ENCODE results near the gene KL. TPM values are rescaled to one million over a fixed set of nuclear protein-coding genes. Genes with fewer than 3 reads are reported as not detected.

The KL gene
- total and polyA plus RNA-seq, 2 of the 8 experiments (the other 6 are each of a cell fraction or from before 2014, with no cell fraction given) = 0.02 TPM; not detected in 1

- TF ChIP-seq CTCF (IDR thresholded peaks at IDR 0.05; ENCODE audit: control extremely low read depth in 1 of 3, insufficient read depth in 1 of 3, low read depth in 1 of 3, low read length in 3 of 3) (no peak), ASH2L (IDR thresholded peaks at IDR 0.05; ENCODE audit: low read length) (no peak), ATF3 (IDR thresholded peaks at IDR 0.05; ENCODE audit: insufficient read depth, low read depth, low read length) (no peak), SAP30 (IDR thresholded peaks at IDR 0.05; ENCODE audit: insufficient read depth, insufficient replicate concordance, low read length) (no peak), GABPA (IDR thresholded peaks at IDR 0.05; ENCODE audit: borderline replicate concordance, insufficient read depth, low read length) (no peak)
- Histone ChIP-seq H3K9me3 (ENCODE audit: insufficient read depth in 2 of 2, low read depth in 1 of 2, low read length in 1 of 2) (no peaks in the 10 kb centered on the region), H3K4me3 (ENCODE audit: extremely low read depth in 1 of 4, insufficient read depth in 2 of 4, low read depth in 3 of 4, low read length in 4 of 4) (no peak overlapping the region), H2BK12ac (ENCODE audit: low read depth, low read length) (no peak overlapping the region), H3K23me2 (ENCODE audit: low read depth, low read length) (no peaks in the 10 kb centered on the region), H3K4me1 (replicated peaks in 1 of 4; ENCODE audit: control insufficient read depth in 3 of 4, insufficient read depth in 4 of 4, low read length in 3 of 4) (peaks cover 0 to 3% (median 0%) of the 10 kb centered on the region in 4 experiments; a peak in 1 of 7 replicates), H4K8ac (ENCODE audit: extremely low read depth, insufficient read depth, low read length) (no peak overlapping the region), H3K79me1 (ENCODE audit: low read depth, low read length) (no peaks in the 10 kb centered on the region), H2AFZ (ENCODE audit: low read length) (no peak overlapping the region), H3K79me2 (ENCODE audit: control insufficient read depth in 1 of 2, insufficient read depth in 2 of 2, low read length in 2 of 2) (no peaks in the 10 kb centered on the region), H3K36me3 (ENCODE audit: control insufficient read depth in 2 of 4, insufficient read depth in 4 of 4, low read length in 3 of 4) (no peaks in the 10 kb centered on the region), H3K23ac (ENCODE audit: insufficient read length) (no peak overlapping the region), H2BK5ac (ENCODE audit: low read depth, low read length) (no peak overlapping the region), H3K4ac (replicated peaks; ENCODE audit: insufficient read length, low read depth, low read length) (no peak overlapping the region), H4K5ac (ENCODE audit: insufficient read length, low read depth, low read length) (no peak overlapping the region), H3K18ac (ENCODE audit: extremely low read depth, low read length) (no peak overlapping the region), H2BK120ac (replicated peaks; ENCODE audit: low read depth, low read length) (no peak overlapping the region), H3K4me2 (ENCODE audit: insufficient read depth in 1 of 2, low read depth in 2 of 2, low read length in 2 of 2) (no peak overlapping the region), H2BK20ac (ENCODE audit: low read length) (no peak overlapping the region), H2AK5ac (ENCODE audit: low read depth, low read length) (no peak overlapping the region), H2BK15ac (ENCODE audit: low read length) (no peak overlapping the region), H3K14ac (ENCODE audit: insufficient read length) (no peak overlapping the region), H4K20me1 (replicated peaks in 1 of 2; ENCODE audit: control insufficient read depth in 1 of 2, insufficient read depth in 2 of 2, low read length in 2 of 2) (no peaks in the 10 kb centered on the region), H3K27ac (ENCODE audit: low read depth, low read length) (no peak overlapping the region), H3K56ac (replicated peaks; ENCODE audit: insufficient read length, low read depth, low read length) (no peak overlapping the region), H4K91ac (replicated peaks; ENCODE audit: insufficient read length, low read length) (no peak overlapping the region), H3K27me3 (replicated peaks in 1 of 4; ENCODE audit: control insufficient read depth in 3 of 4, extremely low read depth in 1 of 4, insufficient read depth in 3 of 4, low read length in 3 of 4) (0 out of 7 replicates have a peak, but pooled peaks cover 0 to 2% (median 0%) of the 10 kb centered on the region in 4 experiments), H3K9ac (replicated peaks in 1 of 4; ENCODE audit: extremely low read depth in 1 of 4, low read depth in 3 of 4, low read length in 3 of 4) (no peak overlapping the region)
- ChIA-PET POLR2A (ENCODE audit: partially characterized antibody) (no interaction called here), CTCF (ENCODE audit: partially characterized antibody) (no interaction called here)
- WGBS, 2 experiments (ENCODE audit: extremely low coverage in 1 of 2, insufficient coverage in 1 of 2, insufficient read length in 1 of 2, insufficient replicate concordance in 2 of 2, low coverage in 1 of 2, low lambda C conversion rate in 2 of 2, missing lambda C conversion rate in 1 of 2) = 92% methylated on average over 3 of the region's 3 CpGs; no CpG with 5 or more reads in 1 of the 2 experiments
- DNase-seq (ENCODE audit: low read depth in 1 of 2, low spot score in 2 of 2) (no peak), FAIRE-seq (no peak)
Observed at GRCh38 chr13:33073338-33073737, 57.1 kb downstream of the KL start.
